Lung (tissue), 12 donors: Measurements from ENCODE around the gene APBA2. TPM values are rescaled to one million over a fixed set of nuclear protein-coding genes. Genes with fewer than 3 reads are reported as not detected.

Source experiments
- ATAC-seq: fragments of 200-7000 bp; cut with Tn5 transposase; one replicate; pipeline ENCODE4 v1.9.1; 2020; ENCODE audit warnings: moderate number of reproducible peaks; ENCODE audit not compliant: insufficient read depth, low FRiP score
- DNase-seq, 3 donors: peaks; one replicate each; pipeline ENCODE4 v3.0.0-alpha.2; 2013 to 2017
- H3K27ac ChIP-seq, 2 donors: one replicate each; pipeline ENCODE4 v1.5.1; 2013; ENCODE audit warnings: mild to moderate bottlenecking in 2 of 2, moderate library complexity in 2 of 2, control low read depth in 1 of 2, inconsistent platforms in 1 of 2, low read depth in 1 of 2, low read length in 1 of 2
- H3K27me3 ChIP-seq, 3 donors: one replicate each; pipeline ENCODE4 v1.5.1; 2013; ENCODE audit warnings: low read length in 2 of 3; ENCODE audit not compliant: control insufficient read depth in 3 of 3, insufficient read depth in 3 of 3
- H3K36me3 ChIP-seq, 4 donors: one replicate each; pipeline ENCODE4 v1.5.1; 2013; ENCODE audit warnings: low read length in 4 of 4, mild to moderate bottlenecking in 1 of 4, moderate library complexity in 1 of 4; ENCODE audit not compliant: control insufficient read depth in 4 of 4, insufficient read depth in 4 of 4
- H3K4me1 ChIP-seq, 5 donors: one replicate each; pipeline ENCODE4 v1.5.1; 2013; ENCODE audit warnings: low read length in 5 of 5, mild to moderate bottlenecking in 2 of 5, moderate library complexity in 1 of 5; ENCODE audit not compliant: control insufficient read depth in 5 of 5, insufficient read depth in 5 of 5
- H3K4me3 ChIP-seq: one replicate; pipeline ENCODE4 v1.5.1; 2013; ENCODE audit warnings: mild to moderate bottlenecking, control low read depth, moderate library complexity
- H3K9ac ChIP-seq, 2 donors: one replicate each; pipeline ENCODE4 v1.5.1; 2013; ENCODE audit warnings: low read length in 2 of 2, control low read depth in 1 of 2; ENCODE audit not compliant: insufficient read depth in 1 of 2
- H3K9me3 ChIP-seq, 4 donors: one replicate each; pipeline ENCODE4 v1.5.1; 2013; ENCODE audit warnings: low read length in 3 of 4, mild to moderate bottlenecking in 1 of 4, moderate library complexity in 1 of 4; ENCODE audit not compliant: control insufficient read depth in 4 of 4, insufficient read depth in 3 of 4
- whole genome bisulfite sequencing, 2 donors: extraction: QIAGEN DNeasy Blood & Tissue Kit; methylation state at CpG; one replicate each; pipeline ENCODE4 v1.1.7; 2013; 5-methylcytosine and 5-hydroxymethylcytosine counted together
- polyA plus RNA-seq, 2 donors: library from polyadenylated mRNA; stranded (reverse); fragments of 200-250 nt; gene quantifications; one replicate each; pipeline ENCODE4 v1.2.1, GENCODE V29; 2013
- total RNA-seq, 2 donors: library from RNA; depleted of rRNA in 1 of 2; stranded (reverse); fragments of >200 nt in 1 of 2; gene quantifications; one replicate each; pipeline ENCODE4 v1.2.1, GENCODE V29; 2014 to 2021
- TF ChIP-seq, protein P1 (sequence below): IDR thresholded peaks from 2 replicates; pipeline ENCODE4 v1.5.1; 2012; ENCODE audit warnings: mild to moderate bottlenecking; ENCODE audit errors: control extremely low read depth, extremely low read depth
- donor health status: control.
- donor health status: control.
- donor health status: Bipolar disorder and iron deficiency.
- donor health status: healthy.
- donor health status: DM: yes; HTN: yes; CAD: no.

APBA2 gene
- total and polyA plus RNA-seq, 4 donors, result 1.6 to 18.3 (median 4.5) TPM

DNA sequence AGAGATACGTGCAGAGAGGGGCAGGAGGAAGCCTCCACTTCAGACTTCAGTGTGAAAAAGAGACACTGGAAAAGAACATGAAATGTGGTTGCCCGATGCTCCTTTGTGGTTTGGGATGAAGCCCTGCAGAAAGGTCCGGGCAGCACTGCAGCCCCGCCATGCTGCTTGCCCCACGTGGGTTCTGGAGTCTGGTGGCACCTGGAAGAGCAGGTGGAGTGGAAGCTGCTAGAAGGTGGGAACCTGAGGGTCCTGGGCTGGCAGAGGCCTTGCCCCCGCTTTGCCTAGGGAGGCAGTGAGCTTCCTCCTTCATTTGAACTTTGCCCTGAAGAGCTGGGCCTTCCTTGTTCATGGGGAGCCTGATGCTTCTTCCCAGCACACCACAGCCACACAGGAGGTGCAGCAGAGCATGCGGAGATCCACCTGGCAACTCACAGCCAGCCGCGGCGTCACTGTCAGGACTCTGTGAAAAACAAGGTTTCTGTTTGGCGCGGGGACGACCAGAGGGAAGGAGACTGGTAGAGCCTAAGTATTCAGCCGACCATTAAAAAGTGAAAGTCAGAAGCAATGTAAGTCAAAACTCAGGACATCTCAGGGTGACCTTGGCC lies 59.0 kb downstream of the APBA2 start:
- Histone ChIP-seq H3K9ac (no peak overlapping the region), H3K27ac (no peak overlapping the region), H3K36me3 (no peaks in the 10 kb centered on the region), H3K9me3 (peaks cover 0 to 3% (median 0%) of the 10 kb centered on the region in 4 donors), H3K4me3 (no peak overlapping the region), H3K4me1 (no peaks in the 10 kb centered on the region), H3K27me3 (no peaks in the 10 kb centered on the region)
- no peak for DNase-seq
- 80 to 93% methylated on average over 14 of the region's 14 CpGs for WGBS, 2 donors
- TF ChIP-seq, protein P1, sequence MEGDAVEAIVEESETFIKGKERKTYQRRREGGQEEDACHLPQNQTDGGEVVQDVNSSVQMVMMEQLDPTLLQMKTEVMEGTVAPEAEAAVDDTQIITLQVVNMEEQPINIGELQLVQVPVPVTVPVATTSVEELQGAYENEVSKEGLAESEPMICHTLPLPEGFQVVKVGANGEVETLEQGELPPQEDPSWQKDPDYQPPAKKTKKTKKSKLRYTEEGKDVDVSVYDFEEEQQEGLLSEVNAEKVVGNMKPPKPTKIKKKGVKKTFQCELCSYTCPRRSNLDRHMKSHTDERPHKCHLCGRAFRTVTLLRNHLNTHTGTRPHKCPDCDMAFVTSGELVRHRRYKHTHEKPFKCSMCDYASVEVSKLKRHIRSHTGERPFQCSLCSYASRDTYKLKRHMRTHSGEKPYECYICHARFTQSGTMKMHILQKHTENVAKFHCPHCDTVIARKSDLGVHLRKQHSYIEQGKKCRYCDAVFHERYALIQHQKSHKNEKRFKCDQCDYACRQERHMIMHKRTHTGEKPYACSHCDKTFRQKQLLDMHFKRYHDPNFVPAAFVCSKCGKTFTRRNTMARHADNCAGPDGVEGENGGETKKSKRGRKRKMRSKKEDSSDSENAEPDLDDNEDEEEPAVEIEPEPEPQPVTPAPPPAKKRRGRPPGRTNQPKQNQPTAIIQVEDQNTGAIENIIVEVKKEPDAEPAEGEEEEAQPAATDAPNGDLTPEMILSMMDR, result no peak
- no peak for ATAC-seq

DNA sequence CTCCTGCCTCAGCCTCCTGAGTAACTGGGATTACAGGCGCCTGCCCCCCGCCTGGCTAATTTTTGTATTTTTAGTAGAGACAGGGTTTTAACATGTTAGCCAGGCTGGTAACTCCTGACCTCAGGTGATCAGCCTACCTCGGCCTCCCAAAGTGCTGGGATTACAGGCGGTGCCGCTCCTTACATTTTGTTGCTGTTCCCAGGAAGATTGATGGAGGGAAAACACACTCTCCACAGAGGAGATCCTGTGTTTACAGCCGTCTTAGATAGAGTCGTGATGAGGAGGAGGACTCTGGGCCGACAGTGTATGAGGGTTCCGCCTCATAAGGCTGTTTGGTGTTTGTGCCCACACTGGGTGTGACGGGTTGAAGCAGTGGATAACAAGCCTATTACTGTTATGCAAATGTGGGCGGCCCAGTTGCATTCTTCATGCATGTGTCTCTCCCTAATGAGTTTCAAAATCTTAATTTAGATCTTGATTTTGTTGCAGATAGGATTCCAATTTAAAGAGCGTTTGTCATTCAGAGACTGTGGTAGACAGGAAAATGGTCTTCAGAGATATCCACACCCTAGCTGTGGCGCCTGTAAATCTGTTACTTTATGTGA lies 60.0 kb downstream of the APBA2 start:
- Histone ChIP-seq H3K4me3 (no peak overlapping the region), H3K36me3 (no peaks in the 10 kb centered on the region), H3K27ac (no peak overlapping the region), H3K27me3 (no peaks in the 10 kb centered on the region), H3K4me1 (no peaks in the 10 kb centered on the region), H3K9ac (no peak overlapping the region), H3K9me3 (peaks cover 0 to 3% (median 0%) of the 10 kb centered on the region in 4 donors)
- 87 to 88% methylated on average over 13 of the region's 13 CpGs for WGBS, 2 donors
- ATAC-seq (no peak), DNase-seq (no peak)
- TF ChIP-seq, protein P1, result no peak

DNA sequence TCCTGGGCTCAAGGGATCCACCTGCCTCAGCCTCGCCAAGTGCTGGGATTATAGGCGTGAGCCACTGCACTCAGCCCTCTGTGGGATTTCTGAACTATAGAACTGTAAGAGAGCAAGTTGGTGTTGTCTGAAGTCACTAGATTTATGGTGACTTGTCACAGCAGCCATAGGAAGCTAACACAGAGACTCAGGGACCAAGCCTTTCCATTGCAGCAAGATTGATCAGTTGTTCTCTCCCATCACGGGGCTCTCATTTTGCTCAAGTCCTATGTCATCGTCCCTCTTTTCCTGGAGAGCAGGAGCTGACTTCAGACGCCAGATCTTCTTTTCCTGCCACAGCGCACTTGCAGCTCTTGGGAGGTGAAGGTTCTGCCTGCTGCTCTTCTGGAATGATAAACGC lies 61.0 kb downstream of the APBA2 start:
- WGBS, 2 donors, result 91 to 95% methylated on average over 7 of the region's 7 CpGs
- peaks cover 0 to 3% (median 0%) of the 10 kb centered on the region in 4 donors for H3K9me3 ChIP-seq
- no peak overlapping the region for H3K27ac ChIP-seq
- no peak overlapping the region for H3K4me3 ChIP-seq
- no peak for ATAC-seq
- no peaks in the 10 kb centered on the region for H3K36me3 ChIP-seq
- no peaks in the 10 kb centered on the region for H3K4me1 ChIP-seq
- no peak overlapping the region for H3K9ac ChIP-seq
- no peaks in the 10 kb centered on the region for H3K27me3 ChIP-seq
- TF ChIP-seq, protein P1, result no peak
- DNase-seq, result no peak

GRCh38 chr15:28947221-28947674 lies 61.5 kb downstream of the APBA2 start:
- Histone ChIP-seq H3K36me3 (no peaks in the 10 kb centered on the region), H3K27me3 (no peaks in the 10 kb centered on the region), H3K4me3 (no peak overlapping the region), H3K27ac (no peak overlapping the region), H3K4me1 (no peaks in the 10 kb centered on the region), H3K9me3 (peaks cover 0 to 3% (median 0%) of the 10 kb centered on the region in 4 donors), H3K9ac (no peak overlapping the region)
- WGBS, 2 donors, result 88 to 95% methylated on average over 7 of the region's 7 CpGs
- DNase-seq (no peak), ATAC-seq (no peak)
- TF ChIP-seq, protein P1, result no peak
